Left renal pelvis (tissue), 4 donors: ENCODE results near the gene OPCML. TPM values are rescaled to one million over a fixed set of nuclear protein-coding genes. Genes with fewer than 3 reads are reported as not detected.

Source experiments
- DNase-seq, 4 donors: peaks; one replicate each; pipeline ENCODE4 v3.0.0-alpha.2; 2013; ENCODE audit warnings: low read depth in 4 of 4, low spot score in 3 of 4
- polyA plus RNA-seq, 4 donors: library from polyadenylated mRNA; unstranded; fragments of 120-200 nt; gene quantifications; one replicate each; pipeline ENCODE4 v1.2.1, GENCODE V29; 2013; ENCODE audit not compliant: insufficient read length in 4 of 4

The OPCML gene
- polyA plus RNA-seq, 4 donors = 10.1 to 16.1 (median 12.5) TPM

DNA sequence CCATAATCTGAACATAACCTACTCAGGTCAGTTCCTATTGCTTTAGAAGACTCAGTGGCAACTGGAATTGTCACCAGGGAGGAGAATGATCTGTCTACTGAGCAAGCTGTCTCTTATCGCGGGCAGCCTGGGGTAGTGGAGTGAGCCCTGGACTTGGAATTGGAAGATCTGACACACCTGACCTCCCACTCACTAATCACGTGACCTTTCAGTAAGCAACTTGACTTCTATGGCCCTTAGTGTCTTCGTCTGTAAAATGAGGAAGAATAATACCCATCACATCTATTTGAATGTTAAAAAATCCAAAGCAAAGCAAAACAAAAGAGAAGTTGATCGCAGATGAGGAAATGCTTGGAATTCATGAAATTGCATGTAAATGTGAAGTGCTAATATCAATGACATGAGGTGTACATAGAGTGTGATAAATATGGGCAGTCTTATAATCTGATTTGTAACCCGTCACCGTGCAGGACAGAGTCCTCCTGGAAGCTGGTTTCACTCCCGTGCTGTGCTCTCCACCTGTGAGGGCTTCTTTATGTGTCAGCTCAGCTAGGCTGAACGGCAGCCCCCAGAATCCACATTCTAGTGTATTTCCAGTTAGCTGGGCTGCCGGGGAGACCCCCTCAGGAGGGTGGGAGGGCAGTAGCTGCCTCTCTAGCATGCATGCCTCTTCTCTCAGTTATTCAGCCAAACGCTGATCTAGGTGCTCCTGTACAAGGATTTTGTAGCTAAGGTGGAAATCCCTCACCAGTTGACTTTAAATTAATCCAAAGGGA, 482.9 kb downstream of the OPCML start:
- DNase-seq = no peak

DNA sequence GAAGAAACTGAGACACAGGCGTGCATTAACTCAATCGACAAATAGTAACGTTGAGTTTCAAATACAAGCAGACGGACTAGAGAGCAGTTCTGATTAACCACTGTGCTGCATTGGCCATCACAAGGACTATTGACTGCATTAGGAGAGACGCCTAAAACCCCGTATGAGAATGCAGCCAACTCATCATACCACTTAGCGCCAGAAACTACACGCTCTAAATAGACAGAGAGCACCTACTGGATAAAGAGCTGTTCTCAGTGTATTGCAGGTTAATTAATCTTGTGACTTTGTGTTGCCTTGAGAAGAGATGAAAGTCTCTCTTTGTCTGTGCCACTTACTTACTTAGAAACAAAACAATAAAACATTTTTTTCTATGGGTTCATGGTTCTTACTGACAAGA, 484.0 kb downstream of the OPCML start:
- no peak for DNase-seq

- no peak for DNase-seq
Measured at GRCh38 chr11:133047771-133048115, 484.6 kb downstream of the OPCML start.

GRCh38 chr11:133047036-133047770, 485.1 kb downstream of the OPCML start:
- no peak for DNase-seq

DNA sequence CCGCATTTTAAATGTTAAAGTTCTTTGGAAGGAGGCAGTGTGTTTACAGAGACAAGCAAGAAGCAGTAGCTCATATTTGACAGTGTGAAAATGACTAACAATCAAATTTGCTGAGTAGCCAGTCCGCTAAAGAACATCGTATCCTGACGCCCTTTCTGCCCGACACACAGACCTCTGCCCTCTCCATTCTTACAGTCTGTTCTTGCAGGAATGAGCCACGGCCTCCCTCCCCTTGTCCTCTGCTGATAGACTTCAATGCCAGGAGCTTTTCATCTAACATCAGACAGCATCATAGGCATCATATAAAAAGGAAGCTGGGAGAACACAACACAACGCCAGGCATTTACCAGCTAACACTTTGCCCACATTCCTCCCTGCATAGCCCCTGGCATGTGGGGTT, 486.0 kb downstream of the OPCML start:
- DNase-seq = no peak

DNA sequence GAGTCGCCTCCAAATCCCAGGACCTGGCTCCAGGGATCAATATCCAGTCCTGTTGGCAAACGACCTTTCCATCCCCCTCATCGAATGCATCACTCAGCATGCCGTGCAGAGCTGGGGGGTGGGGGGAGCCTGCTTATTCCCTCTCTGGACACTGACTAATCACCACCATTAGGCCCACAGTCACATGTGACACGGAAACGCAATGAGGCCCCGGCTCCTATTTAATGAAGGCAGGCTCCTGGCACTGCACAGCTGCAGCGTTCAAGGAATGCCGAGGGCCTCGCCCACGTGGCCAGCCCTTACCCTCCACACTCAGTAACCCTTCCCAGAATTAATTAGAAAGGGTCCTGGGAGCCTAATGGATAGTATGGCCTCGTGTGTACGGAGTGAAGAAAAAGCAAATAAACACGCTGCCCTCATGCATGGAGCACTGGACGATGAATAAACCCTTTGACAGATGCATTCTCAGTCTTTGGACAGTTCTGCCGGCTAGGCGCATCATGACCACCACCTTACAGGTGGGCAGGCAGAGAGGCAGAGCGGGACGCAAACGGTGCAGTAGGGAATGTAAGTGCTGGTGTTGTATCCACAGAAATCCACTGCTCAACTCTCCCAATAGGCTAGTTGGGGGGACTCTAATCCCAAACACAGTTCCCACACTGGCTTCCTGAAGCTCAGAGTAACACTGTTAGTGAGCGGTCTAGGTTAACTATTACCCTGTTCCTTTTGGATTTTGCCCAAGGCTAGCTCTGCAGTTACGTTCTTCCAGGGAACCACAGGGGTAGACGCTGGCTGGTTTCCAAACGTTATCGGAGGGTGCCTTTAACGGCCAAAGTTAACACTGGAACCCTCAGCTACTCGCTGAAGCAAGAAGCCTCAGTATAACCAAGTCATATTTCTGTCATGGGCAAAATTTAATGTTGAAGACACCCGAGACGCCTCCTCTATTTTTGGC, 490.1 kb downstream of the OPCML start:
- DNase-seq = peak in 1 of 4 donors; percentile 36

GRCh38 chr11:133041181-133041580, 491.1 kb downstream of the OPCML start:
- no peak for DNase-seq

DNA sequence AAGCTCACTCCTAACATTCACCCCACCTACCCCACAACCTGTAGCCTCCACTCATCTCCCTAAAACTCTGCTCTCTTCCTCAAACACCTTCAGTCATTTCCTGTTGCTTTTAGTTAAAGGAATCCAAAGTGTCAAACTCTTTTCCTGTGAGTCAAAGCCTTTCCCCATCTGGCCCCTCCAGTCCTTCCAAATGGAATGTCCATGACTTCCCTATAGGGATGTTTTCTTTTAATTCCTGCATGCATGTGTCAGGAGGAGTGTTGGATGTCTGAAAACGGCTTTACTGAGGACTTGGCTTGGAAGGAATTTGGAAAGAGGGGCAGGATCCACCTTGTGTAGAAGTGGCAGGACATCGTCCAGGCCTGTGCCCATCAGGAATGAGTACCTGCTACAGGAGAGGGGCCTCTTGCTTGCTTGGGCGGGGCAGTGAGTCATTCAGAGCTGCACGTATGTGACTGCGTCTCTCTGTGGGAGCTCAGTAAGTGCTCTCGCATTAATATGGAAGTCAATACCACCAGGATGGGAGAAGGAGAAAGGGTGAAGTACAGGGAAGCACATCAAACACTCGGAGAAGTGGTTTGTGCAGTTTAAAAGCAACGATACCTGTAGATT, 491.9 kb downstream of the OPCML start:
- DNase-seq = no peak

- DNase-seq = no peak
Measured at GRCh38 chr11:133038850-133039249, 493.5 kb downstream of the OPCML start.

- no peak for DNase-seq
Measured at GRCh38 chr11:133034929-133035328, 497.4 kb downstream of the OPCML start.

GRCh38 chr11:133029107-133029506, 503.2 kb downstream of the OPCML start:
- no peak for DNase-seq

DNA sequence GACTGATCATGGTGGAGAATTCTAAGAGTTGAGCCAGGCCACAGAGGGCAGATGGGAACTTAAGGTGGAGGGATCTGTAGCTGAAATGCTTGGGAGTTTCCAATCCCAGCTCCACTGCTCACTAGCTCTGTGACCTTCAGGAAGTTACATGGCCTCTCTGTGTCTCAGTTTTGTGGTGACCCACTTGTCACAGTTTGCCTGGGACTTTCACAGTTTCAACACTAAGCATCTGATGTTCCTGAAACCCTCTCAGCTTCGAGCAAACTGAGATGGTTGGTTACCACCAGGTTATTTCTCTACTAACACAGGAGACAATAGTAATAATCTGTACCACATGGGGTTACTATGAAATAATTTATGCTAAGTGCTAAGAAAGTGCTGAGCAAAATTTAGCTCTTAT, 505.3 kb downstream of the OPCML start:
- DNase-seq = no peak

- no peak for DNase-seq
Measured at GRCh38 chr11:133024301-133024700, 508.0 kb downstream of the OPCML start.

GRCh38 chr11:133023232-133023631, 509.1 kb downstream of the OPCML start:
- DNase-seq = no peak

DNA sequence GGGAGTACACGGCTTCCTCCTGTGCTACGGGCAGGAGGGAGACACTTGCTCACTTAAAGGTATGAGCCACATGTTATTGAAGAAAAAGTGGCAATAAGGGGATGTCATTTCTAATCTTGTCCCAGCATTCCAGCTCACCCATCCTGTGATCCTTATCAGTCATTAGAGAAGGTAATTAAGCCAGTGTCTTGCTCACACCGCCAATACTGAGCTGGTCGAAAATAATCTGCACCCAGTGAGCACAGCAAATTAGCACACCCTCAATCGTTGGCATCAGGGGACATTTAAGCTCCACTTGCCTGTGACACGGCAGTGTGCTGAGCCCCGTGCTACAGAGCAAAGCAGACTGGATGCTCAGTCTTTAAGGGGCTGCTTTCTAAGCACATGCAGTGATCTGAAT, 510.7 kb downstream of the OPCML start:
- no peak for DNase-seq

- DNase-seq = no peak
Measured at GRCh38 chr11:133020372-133020714, 512.0 kb downstream of the OPCML start.

- no peak for DNase-seq
Measured at GRCh38 chr11:133019545-133020371, 512.5 kb downstream of the OPCML start.

- no peak for DNase-seq
Measured at GRCh38 chr11:133015457-133015856, 516.8 kb downstream of the OPCML start.

- no peak for DNase-seq
Measured at GRCh38 chr11:133014337-133014736, 518.0 kb downstream of the OPCML start.

GRCh38 chr11:133012803-133013202, 519.5 kb downstream of the OPCML start:
- DNase-seq = no peak
